Right lobe of liver (tissue), 6 donors: Measurements from ENCODE around the gene HPGD. TPM values are rescaled to one million over a fixed set of nuclear protein-coding genes. Genes with fewer than 3 reads are reported as not detected.

Experiments
- ATAC-seq, 4 donors: fragments of 200-7000 bp; cut with Tn5 transposase; one replicate each; pipeline ENCODE4 v1.9.1; 2020; ENCODE audit warnings: mild to moderate bottlenecking in 4 of 4, moderate library complexity in 4 of 4
- DNase-seq, 3 donors: peaks; one replicate each; pipeline ENCODE4 v3.0.0-alpha.2; 2020
- H3K27ac ChIP-seq, 3 donors: fragments of 200-600 bp; one replicate each; pipeline ENCODE4 v1.8.0; 2022
- H3K27me3 ChIP-seq, 2 donors: fragments of 200-600 bp; one replicate each; pipeline ENCODE4 v1.8.0; 2022
- H3K36me3 ChIP-seq, 4 donors: fragments of 200-600 bp; sonication (generic) in 1 of 4; one replicate each; pipeline versions ENCODE4 v1.5.1 to v1.8.0; 2017 to 2022; ENCODE audit warnings: control low read depth in 1 of 4
- H3K4me1 ChIP-seq, 4 donors: fragments of 200-600 bp; sonication (generic) in 1 of 4; one replicate each; pipeline versions ENCODE4 v1.5.1 to v1.8.0; 2017 to 2022; ENCODE audit warnings: control low read depth in 1 of 4
- H3K4me3 ChIP-seq, 3 donors: fragments of 200-600 bp; one replicate each; pipeline ENCODE4 v1.8.0; 2022
- H3K9me3 ChIP-seq, 4 donors: fragments of 200-600 bp; sonication (generic) in 1 of 4; one replicate each; pipeline versions ENCODE4 v1.5.1 to v1.8.0; 2017 to 2022; ENCODE audit warnings: control low read depth in 1 of 4
- POLR2A ChIP-seq: fragments of 450-650 bp; IDR thresholded peaks from one replicate; pipeline ENCODE4 v1.6.1; 2017; ENCODE audit warnings: antibody characterized with exemption, mild to moderate bottlenecking
- WGBS: methylation state at CpG from one replicate; pipeline ENCODE4 v1.1.6; 2018; ENCODE audit warnings: low coverage, low lambda C conversion rate; ENCODE audit not compliant: insufficient coverage; ENCODE audit errors: missing lambda C conversion rate; 5-methylcytosine and 5-hydroxymethylcytosine counted together
- intact Hi-C, 2 donors: fragments of 100-400 bp; cut with DNase I; formaldehyde crosslinking; loops; one replicate each; pipeline versions ENCODE4 v1.11.2 to v1.14.1; 2022
- total RNA-seq, 6 experiments: library from RNA; depleted of rRNA in 2 of 6; stranded (reverse); fragments of >200 nt in 2 of 6; fragmentation: NEBNext Ultra II Directional in 3 of 6; extraction: Animal tissue kit (Norgen Biotek cat#: 25700) in 3 of 6; gene quantifications; one replicate each; pipeline versions ENCODE4 v1.1.0 to v1.2.4, GENCODE V29; 2016 to 2023
- TF ChIP-seq, protein P1 (sequence below), 4 donors: fragments of 200-600 bp in 3 of 4; fragments of 450-650 bp in 1 of 4; IDR thresholded peaks; one replicate each; pipeline versions ENCODE4 v1.5.1 to v1.8.0; 2016 to 2022; ENCODE audit warnings: antibody characterized with exemption in 4 of 4, mild to moderate bottlenecking in 2 of 4
- donor health status: DM: no; HTN: yes; CAD: no.
- donor health status: DM: no; HTN: no; CAD: no.
- donor health status: DM: no; HTN: no; CAD: no.
- donor health status: DM: no; HTN: yes; CAD: no.
- donor health status: DM: no; HTN: yes; CAD: no.

Gene HPGD
- total RNA-seq, 6 experiments from 2014 or later: 71.7 to 124 (median 91.0) TPM

DNA sequence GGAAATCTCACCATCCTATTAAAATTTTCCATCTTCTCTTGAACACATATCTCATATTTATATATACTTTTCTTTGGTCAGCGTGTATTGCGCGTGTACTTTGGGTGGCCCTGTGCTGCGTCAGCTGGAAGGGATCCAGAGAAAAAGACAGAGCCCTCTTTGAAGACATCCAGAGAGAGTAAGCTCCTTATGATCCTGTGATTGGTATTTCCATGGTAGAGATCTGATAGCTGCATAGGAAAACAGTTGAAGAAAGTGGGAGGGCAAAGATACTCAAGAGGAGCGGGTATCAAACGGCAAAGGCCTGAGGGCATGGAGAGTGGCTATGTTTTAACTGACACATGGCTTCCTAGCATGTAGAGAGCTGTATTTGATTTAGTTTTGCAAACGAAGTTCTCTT lies 4.4 kb upstream of the HPGD start:
- H3K36me3 ChIP-seq: no peaks in the 10 kb centered on the region
- no peaks in the 10 kb centered on the region for H3K27me3 ChIP-seq
- no peak overlapping the region for H3K4me3 ChIP-seq
- intact Hi-C loops: no loop called here
- TF ChIP-seq POLR2A: no peak
- TF ChIP-seq, protein P1, sequence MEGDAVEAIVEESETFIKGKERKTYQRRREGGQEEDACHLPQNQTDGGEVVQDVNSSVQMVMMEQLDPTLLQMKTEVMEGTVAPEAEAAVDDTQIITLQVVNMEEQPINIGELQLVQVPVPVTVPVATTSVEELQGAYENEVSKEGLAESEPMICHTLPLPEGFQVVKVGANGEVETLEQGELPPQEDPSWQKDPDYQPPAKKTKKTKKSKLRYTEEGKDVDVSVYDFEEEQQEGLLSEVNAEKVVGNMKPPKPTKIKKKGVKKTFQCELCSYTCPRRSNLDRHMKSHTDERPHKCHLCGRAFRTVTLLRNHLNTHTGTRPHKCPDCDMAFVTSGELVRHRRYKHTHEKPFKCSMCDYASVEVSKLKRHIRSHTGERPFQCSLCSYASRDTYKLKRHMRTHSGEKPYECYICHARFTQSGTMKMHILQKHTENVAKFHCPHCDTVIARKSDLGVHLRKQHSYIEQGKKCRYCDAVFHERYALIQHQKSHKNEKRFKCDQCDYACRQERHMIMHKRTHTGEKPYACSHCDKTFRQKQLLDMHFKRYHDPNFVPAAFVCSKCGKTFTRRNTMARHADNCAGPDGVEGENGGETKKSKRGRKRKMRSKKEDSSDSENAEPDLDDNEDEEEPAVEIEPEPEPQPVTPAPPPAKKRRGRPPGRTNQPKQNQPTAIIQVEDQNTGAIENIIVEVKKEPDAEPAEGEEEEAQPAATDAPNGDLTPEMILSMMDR (IDR thresholded peaks at IDR 0.05): no peak
- WGBS: 87% methylated on average over 7 of the region's 7 CpGs
- no peak for DNase-seq
- ATAC-seq: no peak
- peaks cover 0 to 11% (median 2%) of the 10 kb centered on the region in 4 donors for H3K4me1 ChIP-seq
- H3K9me3 ChIP-seq: no peaks in the 10 kb centered on the region
- no peak overlapping the region for H3K27ac ChIP-seq

DNA sequence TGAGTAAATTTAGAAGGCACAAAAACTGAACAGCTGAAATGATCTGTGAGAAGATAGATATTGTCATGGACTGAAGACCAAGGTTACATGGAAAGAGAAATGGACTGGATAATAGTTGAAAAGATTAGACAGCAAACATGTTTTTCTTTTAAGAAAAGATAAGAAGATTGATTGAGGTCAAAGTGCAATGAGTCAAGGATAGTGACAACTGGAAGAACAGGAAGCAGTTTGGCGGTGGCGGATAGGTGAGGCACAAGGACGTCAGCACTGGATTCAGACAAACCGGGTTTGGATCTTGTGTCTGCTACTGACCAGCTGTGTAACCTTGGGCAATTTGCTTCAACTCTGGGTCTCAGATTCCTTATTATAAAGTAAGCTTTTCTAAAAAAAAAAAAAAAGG lies 2.0 kb upstream of the HPGD start:
- ATAC-seq (no peak), DNase-seq (no peak)
- Histone ChIP-seq H3K36me3 (no peaks in the 10 kb centered on the region), H3K4me1 (peaks cover 0 to 11% (median 0%) of the 10 kb centered on the region in 4 donors), H3K9me3 (no peaks in the 10 kb centered on the region), H3K27me3 (no peaks in the 10 kb centered on the region), H3K27ac (no peak overlapping the region), H3K4me3 (no peak overlapping the region)
- WGBS: 20% methylated on average over 4 of the region's 4 CpGs
- intact Hi-C loops: no loop called here
- no peak for TF ChIP-seq POLR2A
- TF ChIP-seq, protein P1 (IDR thresholded peaks at IDR 0.05): no peak

DNA sequence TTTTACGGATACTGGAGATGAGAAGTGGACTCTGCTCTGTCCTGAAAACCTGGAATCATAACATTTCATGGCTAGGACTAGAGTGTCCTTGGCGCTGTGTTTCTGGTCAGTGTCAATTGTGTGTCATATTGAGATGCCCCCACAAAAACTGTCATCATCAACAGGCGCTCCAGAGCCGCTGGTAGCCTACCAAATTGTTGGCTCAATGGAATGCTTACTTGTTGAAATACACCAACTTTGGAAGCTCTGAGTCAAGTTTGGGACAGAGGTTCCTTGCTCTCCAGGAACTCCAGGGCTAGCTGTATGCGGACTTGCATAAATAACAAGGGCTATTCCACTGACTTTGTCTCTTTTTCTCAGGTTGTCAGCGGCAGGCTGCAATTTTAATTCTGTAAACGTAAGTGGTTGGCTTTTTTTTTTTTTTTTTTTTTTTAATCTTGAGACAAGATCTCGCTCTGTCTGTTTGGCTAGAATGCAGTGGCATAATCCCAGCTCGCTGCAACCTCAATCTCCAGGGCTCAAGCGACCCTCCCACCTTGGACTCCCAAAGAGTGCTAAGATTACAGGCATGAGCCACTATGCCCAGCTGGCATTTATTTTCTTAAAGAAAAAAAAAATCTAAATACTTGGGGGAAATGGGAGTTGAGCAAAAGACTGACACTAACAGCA lies 871 bp upstream of the HPGD start:
- TF ChIP-seq, protein P1 (IDR thresholded peaks at IDR 0.05): no peak
- TF ChIP-seq POLR2A: no peak

DNA sequence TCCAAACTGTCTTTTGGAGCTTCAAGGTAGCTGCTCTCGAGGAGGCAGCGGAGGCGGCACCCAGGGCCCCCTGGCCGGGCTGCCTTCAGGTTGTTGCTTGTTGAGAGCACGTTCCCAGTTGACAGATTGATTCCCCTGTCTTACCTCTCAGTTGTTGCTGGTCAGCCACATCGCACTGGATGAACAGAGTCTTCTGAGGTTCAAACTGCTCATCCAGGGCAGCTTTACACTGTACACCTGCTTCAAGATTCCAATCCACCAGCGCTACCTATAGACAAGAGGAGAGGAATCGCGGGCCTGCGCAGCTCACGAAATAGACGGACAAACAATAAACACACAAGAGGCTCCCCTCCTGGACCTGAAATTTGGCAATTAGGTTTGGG lies 497 bp downstream of the HPGD start:
- 1% methylated on average over 12 of the region's 12 CpGs for WGBS
- H3K27me3 ChIP-seq: no peaks in the 10 kb centered on the region
- no peaks in the 10 kb centered on the region for H3K9me3 ChIP-seq
- H3K4me1 ChIP-seq: peaks cover 0 to 15% (median 4%) of the 10 kb centered on the region in 4 donors
- ATAC-seq: peak; percentile 34 to 54 (median 44)
- no peaks in the 10 kb centered on the region for H3K36me3 ChIP-seq
- peak in 1 of 3 donors; percentile 47 for DNase-seq
- TF ChIP-seq POLR2A: no peak
- TF ChIP-seq, protein P1 (IDR thresholded peaks at IDR 0.05): no peak
- intact Hi-C loops: no loop called here
- peak overlapping the region; percentile 63 to 72 (median 64) for H3K4me3 ChIP-seq
- peak overlapping the region; percentile 82 to 95 (median 93) for H3K27ac ChIP-seq

More for the DNA sequence above, 871 bp upstream of the HPGD start:
- no peaks in the 10 kb centered on the region for H3K27me3 ChIP-seq
- 10% methylated on average over 10 of the region's 10 CpGs for WGBS
- intact Hi-C loops: no loop called here
- H3K4me3 ChIP-seq: peak overlapping the region; percentile 63 to 72 (median 64)
- H3K9me3 ChIP-seq: no peaks in the 10 kb centered on the region
- DNase-seq (peak in 1 of 3 donors; percentile 51), ATAC-seq (peak; percentile 22 to 36 (median 26))
- no peaks in the 10 kb centered on the region for H3K36me3 ChIP-seq
- peaks cover 0 to 12% (median under 1%) of the 10 kb centered on the region in 4 donors for H3K4me1 ChIP-seq
- peak overlapping the region; percentile 82 to 95 (median 93) for H3K27ac ChIP-seq
